ENCODE measurements around the gene PRDM11. TPM values are rescaled to one million over a fixed set of nuclear protein-coding genes. Genes with fewer than 3 reads are reported as not detected.

Gene PRDM11
- total and polyA plus RNA-seq, 2 experiments from 2014 or later, result 11.8 to 20.5 TPM

- Histone ChIP-seq H3K27me3 (no peaks in the 10 kb centered on the region), H3K9me3 (ENCODE audit: low read depth) (no peaks in the 10 kb centered on the region), H3K4me3 (no peak overlapping the region), H3K36me3 (no peaks in the 10 kb centered on the region), H3K27ac (no peak overlapping the region), H3K4me1 (ENCODE audit: low read depth) (no peaks in the 10 kb centered on the region)
- DNase-seq (ENCODE audit: low read depth in 1 of 2, low spot score in 1 of 2), result peak; percentile 75 to 90
- peak; percentile 94 for TF ChIP-seq CTCF (IDR thresholded peaks at IDR 0.05; ENCODE audit: low read depth, low read length)
Measured at GRCh38 chr11:45102810-45103621, 43.4 kb upstream of the PRDM11 start.

- DNase-seq (ENCODE audit: low read depth in 1 of 2, low spot score in 1 of 2), result no peak
- H3K27ac ChIP-seq, result no peak overlapping the region
- H3K4me3 ChIP-seq, result no peak overlapping the region
- peaks cover 9% of the 10 kb centered on the region for H3K4me1 ChIP-seq (ENCODE audit: low read depth)
- no peaks in the 10 kb centered on the region for H3K27me3 ChIP-seq
- no peaks in the 10 kb centered on the region for H3K9me3 ChIP-seq (ENCODE audit: low read depth)
- H3K36me3 ChIP-seq, result no peaks in the 10 kb centered on the region
- no peak for TF ChIP-seq CTCF (IDR thresholded peaks at IDR 0.05; ENCODE audit: low read depth, low read length)
Measured at GRCh38 chr11:45104006-45104789, 42.2 kb upstream of the PRDM11 start.

- no peaks in the 10 kb centered on the region for H3K27me3 ChIP-seq
- H3K4me1 ChIP-seq (ENCODE audit: low read depth), result peaks cover 9% of the 10 kb centered on the region
- no peaks in the 10 kb centered on the region for H3K36me3 ChIP-seq
- H3K27ac ChIP-seq, result no peak overlapping the region
- no peaks in the 10 kb centered on the region for H3K9me3 ChIP-seq (ENCODE audit: low read depth)
- no peak overlapping the region for H3K4me3 ChIP-seq
- DNase-seq (ENCODE audit: low read depth in 1 of 2, low spot score in 1 of 2), result no peak
- no peak for TF ChIP-seq CTCF (IDR thresholded peaks at IDR 0.05; ENCODE audit: low read depth, low read length)
Measured at GRCh38 chr11:45104790-45105084, 41.7 kb upstream of the PRDM11 start.

- Histone ChIP-seq H3K36me3 (no peaks in the 10 kb centered on the region), H3K27me3 (no peaks in the 10 kb centered on the region), H3K9me3 (ENCODE audit: low read depth) (no peaks in the 10 kb centered on the region), H3K4me1 (ENCODE audit: low read depth) (peaks cover 9% of the 10 kb centered on the region), H3K4me3 (no peak overlapping the region), H3K27ac (no peak overlapping the region)
- DNase-seq (ENCODE audit: low read depth in 1 of 2, low spot score in 1 of 2), result peak; percentile 86 to 92
- TF ChIP-seq CTCF (IDR thresholded peaks at IDR 0.05; ENCODE audit: low read depth, low read length), result peak; percentile 96
Measured at GRCh38 chr11:45105233-45105983, 41.0 kb upstream of the PRDM11 start.

GRCh38 chr11:45105984-45106375, 40.5 kb upstream of the PRDM11 start:
- no peak overlapping the region for H3K27ac ChIP-seq
- no peak for DNase-seq (ENCODE audit: low read depth in 1 of 2, low spot score in 1 of 2)
- H3K27me3 ChIP-seq, result no peaks in the 10 kb centered on the region
- no peaks in the 10 kb centered on the region for H3K9me3 ChIP-seq (ENCODE audit: low read depth)
- peaks cover 9% of the 10 kb centered on the region for H3K4me1 ChIP-seq (ENCODE audit: low read depth)
- H3K4me3 ChIP-seq, result no peak overlapping the region
- no peak for TF ChIP-seq CTCF (IDR thresholded peaks at IDR 0.05; ENCODE audit: low read depth, low read length)
- no peaks in the 10 kb centered on the region for H3K36me3 ChIP-seq

All from cardiac muscle cell (in vitro differentiated cells and primary cell).